HEK293 (cell line): ENCODE measurements around the gene ZBTB20.

Experiments
- CTCF ChIA-PET: fragments of 350-600 bp; formaldehyde crosslinking; extraction: SDS; loops from one replicate; lab custom pipeline; 2021; ENCODE audit warnings: antibody characterized with exemption; lab: Yijun Ruan, JAX
- POLR2A ChIA-PET: fragments of 300-600 bp; formaldehyde crosslinking; extraction: SDS; loops from one replicate; lab custom pipeline; 2020; ENCODE audit warnings: antibody characterized with exemption, inconsistent platforms; lab: Yijun Ruan, JAX
- H3K27ac ChIP-seq: fragments of 200-500 bp; sonication (Bioruptor generic); 2 replicates; pipeline ENCODE4 v1.5.1; 2014; ENCODE audit warnings: low read depth, low read length, control low read depth, inconsistent platforms; ENCODE audit errors: extremely low read depth
- H3K36me3 ChIP-seq, 2 experiments: fragments of 200-500 bp in 1 of 2; sonication (Bioruptor generic) in 1 of 2; 1 replicate in 1 of 2; 2 replicates in 1 of 2; pipeline ENCODE4 v1.5.1; 2014 to 2017; ENCODE audit warnings: inconsistent platforms in 2 of 2, low read length in 2 of 2; ENCODE audit not compliant: control insufficient read depth in 2 of 2, insufficient read depth in 1 of 2
- H3K4me1 ChIP-seq: fragments of 200-500 bp; sonication (Bioruptor generic); 2 replicates; pipeline ENCODE4 v1.5.1; 2014; ENCODE audit warnings: mild to moderate bottlenecking, low read length, inconsistent platforms; ENCODE audit not compliant: control insufficient read depth, insufficient read depth
- H3K4me3 ChIP-seq: 2 replicates; pipeline ENCODE4 v1.5.1; 2011; ENCODE audit warnings: low read depth, mild to moderate bottlenecking, control low read depth, low read length, moderate library complexity
- H3K9me3 ChIP-seq: fragments of 200-500 bp; sonication (Bioruptor generic); 2 replicates; pipeline ENCODE4 v1.5.1; 2014; ENCODE audit warnings: low read depth, low read length, inconsistent platforms; ENCODE audit not compliant: control insufficient read depth, insufficient read depth
- PRDM2 ChIP-seq: fragments of 450-650 bp; formaldehyde crosslinking; IDR thresholded peaks from 2 replicates; pipeline ENCODE4 v1.5.1; 2016; ENCODE audit warnings: missing biosample characterization, missing genetic modification characterization, borderline replicate concordance
- ZBTB1 ChIP-seq: fragments of 450-650 bp; formaldehyde crosslinking; IDR thresholded peaks from 2 replicates; pipeline ENCODE4 v1.5.1; 2016; ENCODE audit warnings: missing biosample characterization, missing genetic modification characterization
- ZEB2 ChIP-seq: fragments of 450-650 bp; formaldehyde crosslinking; IDR thresholded peaks from 2 replicates; pipeline ENCODE4 v1.5.1; 2016; ENCODE audit warnings: missing biosample characterization, missing genetic modification characterization
- ZFP69B ChIP-seq: fragments of 450-650 bp; formaldehyde crosslinking; IDR thresholded peaks from 2 replicates; pipeline ENCODE4 v1.5.1; 2016; ENCODE audit warnings: missing biosample characterization, missing genetic modification characterization
- ZNF112 ChIP-seq: fragments of 450-650 bp; formaldehyde crosslinking; IDR thresholded peaks from 2 replicates; pipeline ENCODE4 v1.5.0; 2017; ENCODE audit warnings: missing biosample characterization, missing genetic modification characterization
- ZNF155 ChIP-seq: fragments of 450-650 bp; formaldehyde crosslinking; IDR thresholded peaks from 2 replicates; pipeline ENCODE4 v1.5.1; 2016; ENCODE audit warnings: missing biosample characterization, missing genetic modification characterization
- ZNF174 ChIP-seq: fragments of 450-650 bp; formaldehyde crosslinking; IDR thresholded peaks from 2 replicates; pipeline ENCODE4 v1.5.0; 2017; ENCODE audit warnings: missing biosample characterization, mild to moderate bottlenecking, missing genetic modification characterization
- ZNF19 ChIP-seq: fragments of 450-650 bp; formaldehyde crosslinking; IDR thresholded peaks from 2 replicates; pipeline ENCODE4; 2016; ENCODE audit warnings: missing biosample characterization, missing genetic modification characterization, low read depth
- ZNF23 ChIP-seq: fragments of 450-650 bp; formaldehyde crosslinking; IDR thresholded peaks from 2 replicates; pipeline ENCODE4 v1.5.1; 2016; ENCODE audit warnings: missing biosample characterization, missing genetic modification characterization, borderline replicate concordance
- ZNF549 ChIP-seq: fragments of 450-650 bp; IDR thresholded peaks from 2 replicates; pipeline ENCODE4 v1.5.1; 2018; ENCODE audit warnings: missing biosample characterization, missing genetic modification characterization, mild to moderate bottlenecking, inconsistent platforms, moderate library complexity
- ZNF654 ChIP-seq: fragments of 450-650 bp; formaldehyde crosslinking; IDR thresholded peaks from 2 replicates; pipeline ENCODE4 v1.5.1; 2016; ENCODE audit warnings: low read depth, missing biosample characterization, missing genetic modification characterization
- ZNF664 ChIP-seq: fragments of 450-650 bp; formaldehyde crosslinking; IDR thresholded peaks from 2 replicates; pipeline ENCODE4 v1.5.1; 2016; ENCODE audit warnings: missing biosample characterization, missing genetic modification characterization
- ZNF670 ChIP-seq: fragments of 450-650 bp; formaldehyde crosslinking; IDR thresholded peaks from 2 replicates; pipeline ENCODE4 v1.5.1; 2016; ENCODE audit warnings: missing biosample characterization, missing genetic modification characterization, low read depth
- ZNF776 ChIP-seq: fragments of 450-650 bp; formaldehyde crosslinking; IDR thresholded peaks from 2 replicates; pipeline ENCODE4 v1.5.0; 2017; ENCODE audit warnings: missing biosample characterization, missing genetic modification characterization, borderline replicate concordance
- ZNF830 ChIP-seq: fragments of 450-650 bp; IDR thresholded peaks from 2 replicates; pipeline ENCODE4 v1.5.0; 2018; ENCODE audit warnings: missing biosample characterization, missing genetic modification characterization, low read depth, mild to moderate bottlenecking, moderate library complexity
- TF ChIP-seq, protein P1 (sequence below): fragments of 450-650 bp; formaldehyde crosslinking; IDR thresholded peaks from 2 replicates; pipeline ENCODE4 v1.5.1; 2017; ENCODE audit warnings: missing biosample characterization, missing genetic modification characterization
- TF ChIP-seq, protein P2 (sequence below): fragments of 450-650 bp; formaldehyde crosslinking; IDR thresholded peaks from 2 replicates; pipeline ENCODE4 v1.5.1; 2016; ENCODE audit warnings: missing biosample characterization, missing genetic modification characterization
- TF ChIP-seq, protein P3 (sequence below): fragments of 450-650 bp; formaldehyde crosslinking; IDR thresholded peaks from 2 replicates; pipeline ENCODE4 v1.5.1; 2016; ENCODE audit warnings: missing biosample characterization, missing genetic modification characterization
- TF ChIP-seq, protein P4 (sequence below): fragments of 450-650 bp; formaldehyde crosslinking; IDR thresholded peaks from 2 replicates; pipeline ENCODE4 v1.5.1; 2016; ENCODE audit warnings: missing biosample characterization, missing genetic modification characterization

ZBTB20 gene

DNA sequence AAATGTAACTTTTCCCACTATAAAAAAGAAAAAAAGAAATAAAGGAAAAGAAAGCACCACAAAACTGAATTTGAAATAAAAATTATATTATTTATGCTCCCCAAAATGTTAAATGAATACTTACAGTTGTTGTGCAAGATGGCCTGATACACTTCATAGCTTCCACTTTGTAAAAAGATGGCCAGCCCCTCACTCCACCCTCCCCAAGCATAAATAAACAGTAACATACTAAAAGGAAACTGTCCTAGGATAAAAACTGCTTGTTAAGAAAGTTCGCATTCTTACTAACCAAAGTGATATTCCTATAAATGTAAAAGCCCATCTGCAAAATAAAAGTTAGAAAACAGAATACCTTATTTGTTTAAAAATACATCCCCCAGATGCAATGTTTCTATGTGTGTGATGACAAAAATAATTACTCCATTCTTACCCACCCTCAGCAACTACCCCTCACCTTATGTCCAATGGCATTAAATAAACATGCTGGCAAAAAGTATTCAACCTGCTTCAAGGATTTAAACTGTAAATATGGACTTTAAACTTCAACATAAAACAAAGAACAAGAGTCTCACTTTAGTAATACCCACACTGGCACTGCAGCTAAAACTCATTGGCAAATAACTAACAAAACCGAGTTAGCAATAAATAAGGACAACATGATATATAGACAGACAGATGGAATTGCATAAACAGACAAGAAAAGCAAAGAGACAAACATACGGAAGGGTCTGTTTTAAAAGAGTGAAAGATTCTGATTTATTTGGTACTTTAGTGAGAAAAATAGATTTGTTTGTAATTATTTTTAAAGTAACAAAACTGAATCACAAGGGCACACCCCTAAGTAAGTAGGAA, 47.7 kb downstream of the ZBTB20 start (continued):
- TF ChIP-seq, protein P1, sequence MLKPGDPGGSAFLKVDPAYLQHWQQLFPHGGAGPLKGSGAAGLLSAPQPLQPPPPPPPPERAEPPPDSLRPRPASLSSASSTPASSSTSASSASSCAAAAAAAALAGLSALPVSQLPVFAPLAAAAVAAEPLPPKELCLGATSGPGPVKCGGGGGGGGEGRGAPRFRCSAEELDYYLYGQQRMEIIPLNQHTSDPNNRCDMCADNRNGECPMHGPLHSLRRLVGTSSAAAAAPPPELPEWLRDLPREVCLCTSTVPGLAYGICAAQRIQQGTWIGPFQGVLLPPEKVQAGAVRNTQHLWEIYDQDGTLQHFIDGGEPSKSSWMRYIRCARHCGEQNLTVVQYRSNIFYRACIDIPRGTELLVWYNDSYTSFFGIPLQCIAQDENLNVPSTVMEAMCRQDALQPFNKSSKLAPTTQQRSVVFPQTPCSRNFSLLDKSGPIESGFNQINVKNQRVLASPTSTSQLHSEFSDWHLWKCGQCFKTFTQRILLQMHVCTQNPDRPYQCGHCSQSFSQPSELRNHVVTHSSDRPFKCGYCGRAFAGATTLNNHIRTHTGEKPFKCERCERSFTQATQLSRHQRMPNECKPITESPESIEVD (tag by site-specific recombination), result no peak
- TF ChIP-seq ZNF830 (no peak), ZNF654 (tag by site-specific recombination) (no peak), ZFP69B (tag by site-specific recombination) (no peak), ZNF23 (tag by site-specific recombination) (no peak), ZNF112 (tag by site-specific recombination) (no peak)

GRCh38 chr3:115098354-115099073, 48.6 kb downstream of the ZBTB20 start:
- Histone ChIP-seq H3K4me1 (no peaks in the 10 kb centered on the region), H3K27ac (no peak overlapping the region), H3K9me3 (no peaks in the 10 kb centered on the region), H3K4me3 (no peak overlapping the region), H3K36me3 (no peaks in the 10 kb centered on the region)
- ChIA-PET CTCF (interaction anchor here (0.6 kb wide), 1 partner anchor 39 kb away, joined by 4 read pairs; no protein-coding TSS in a partner anchor), POLR2A (no interaction called here)
- TF ChIP-seq, protein P2, sequence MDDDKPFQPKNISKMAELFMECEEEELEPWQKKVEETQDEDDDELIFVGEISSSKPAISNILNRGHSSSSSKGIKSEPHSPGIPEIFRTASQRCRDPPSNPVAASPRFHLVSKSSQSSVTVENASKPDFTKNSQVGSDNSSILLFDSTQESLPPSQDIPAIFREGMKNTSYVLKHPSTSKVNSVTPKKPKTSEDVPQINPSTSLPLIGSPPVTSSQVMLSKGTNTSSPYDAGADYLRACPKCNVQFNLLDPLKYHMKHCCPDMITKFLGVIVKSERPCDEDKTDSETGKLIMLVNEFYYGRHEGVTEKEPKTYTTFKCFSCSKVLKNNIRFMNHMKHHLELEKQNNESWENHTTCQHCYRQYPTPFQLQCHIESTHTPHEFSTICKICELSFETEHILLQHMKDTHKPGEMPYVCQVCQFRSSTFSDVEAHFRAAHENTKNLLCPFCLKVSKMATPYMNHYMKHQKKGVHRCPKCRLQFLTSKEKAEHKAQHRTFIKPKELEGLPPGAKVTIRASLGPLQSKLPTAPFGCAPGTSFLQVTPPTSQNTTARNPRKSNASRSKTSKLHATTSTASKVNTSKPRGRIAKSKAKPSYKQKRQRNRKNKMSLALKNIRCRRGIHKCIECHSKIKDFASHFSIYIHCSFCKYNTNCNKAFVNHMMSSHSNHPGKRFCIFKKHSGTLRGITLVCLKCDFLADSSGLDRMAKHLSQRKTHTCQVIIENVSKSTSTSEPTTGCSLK (tag by site-specific recombination), result no peak
- TF ChIP-seq ZNF664 (tag by site-specific recombination), result no peak
- no peak for TF ChIP-seq ZNF174 (tag by site-specific recombination)
- TF ChIP-seq ZNF549 (tag by site-specific recombination), result no peak
- no peak for TF ChIP-seq ZNF776 (tag by site-specific recombination)
- TF ChIP-seq, protein P3, sequence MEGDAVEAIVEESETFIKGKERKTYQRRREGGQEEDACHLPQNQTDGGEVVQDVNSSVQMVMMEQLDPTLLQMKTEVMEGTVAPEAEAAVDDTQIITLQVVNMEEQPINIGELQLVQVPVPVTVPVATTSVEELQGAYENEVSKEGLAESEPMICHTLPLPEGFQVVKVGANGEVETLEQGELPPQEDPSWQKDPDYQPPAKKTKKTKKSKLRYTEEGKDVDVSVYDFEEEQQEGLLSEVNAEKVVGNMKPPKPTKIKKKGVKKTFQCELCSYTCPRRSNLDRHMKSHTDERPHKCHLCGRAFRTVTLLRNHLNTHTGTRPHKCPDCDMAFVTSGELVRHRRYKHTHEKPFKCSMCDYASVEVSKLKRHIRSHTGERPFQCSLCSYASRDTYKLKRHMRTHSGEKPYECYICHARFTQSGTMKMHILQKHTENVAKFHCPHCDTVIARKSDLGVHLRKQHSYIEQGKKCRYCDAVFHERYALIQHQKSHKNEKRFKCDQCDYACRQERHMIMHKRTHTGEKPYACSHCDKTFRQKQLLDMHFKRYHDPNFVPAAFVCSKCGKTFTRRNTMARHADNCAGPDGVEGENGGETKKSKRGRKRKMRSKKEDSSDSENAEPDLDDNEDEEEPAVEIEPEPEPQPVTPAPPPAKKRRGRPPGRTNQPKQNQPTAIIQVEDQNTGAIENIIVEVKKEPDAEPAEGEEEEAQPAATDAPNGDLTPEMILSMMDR (tag by site-specific recombination), result no peak
- TF ChIP-seq, protein P4, sequence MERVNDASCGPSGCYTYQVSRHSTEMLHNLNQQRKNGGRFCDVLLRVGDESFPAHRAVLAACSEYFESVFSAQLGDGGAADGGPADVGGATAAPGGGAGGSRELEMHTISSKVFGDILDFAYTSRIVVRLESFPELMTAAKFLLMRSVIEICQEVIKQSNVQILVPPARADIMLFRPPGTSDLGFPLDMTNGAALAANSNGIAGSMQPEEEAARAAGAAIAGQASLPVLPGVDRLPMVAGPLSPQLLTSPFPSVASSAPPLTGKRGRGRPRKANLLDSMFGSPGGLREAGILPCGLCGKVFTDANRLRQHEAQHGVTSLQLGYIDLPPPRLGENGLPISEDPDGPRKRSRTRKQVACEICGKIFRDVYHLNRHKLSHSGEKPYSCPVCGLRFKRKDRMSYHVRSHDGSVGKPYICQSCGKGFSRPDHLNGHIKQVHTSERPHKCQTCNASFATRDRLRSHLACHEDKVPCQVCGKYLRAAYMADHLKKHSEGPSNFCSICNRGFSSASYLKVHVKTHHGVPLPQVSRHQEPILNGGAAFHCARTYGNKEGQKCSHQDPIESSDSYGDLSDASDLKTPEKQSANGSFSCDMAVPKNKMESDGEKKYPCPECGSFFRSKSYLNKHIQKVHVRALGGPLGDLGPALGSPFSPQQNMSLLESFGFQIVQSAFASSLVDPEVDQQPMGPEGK (tag by site-specific recombination), result no peak
- TF ChIP-seq PRDM2, result no peak
- no peak for TF ChIP-seq ZBTB1 (tag by site-specific recombination)
- TF ChIP-seq ZNF155, result no peak
- TF ChIP-seq ZEB2 (tag by site-specific recombination), result no peak
- TF ChIP-seq ZNF19 (tag by site-specific recombination), result no peak
- TF ChIP-seq ZNF670, result no peak
